ENCODE data around the gene TMEM200B.

- no peak for TF ChIP-seq REST (IDR thresholded peaks at IDR 0.05; ENCODE audit: unreplicated experiment)
- TF ChIP-seq EZH2 (IDR thresholded peaks at IDR 0.05; ENCODE audit: low read depth, unreplicated experiment) = no peak
- TF ChIP-seq CTCF (conservative IDR thresholded peaks at IDR 0.05; ENCODE audit: low read depth in 2 of 2) = no peak
- TF ChIP-seq JUNB (IDR thresholded peaks at IDR 0.05; ENCODE audit: unreplicated experiment) = no peak
- TF ChIP-seq POLR2AphosphoS5 (IDR thresholded peaks at IDR 0.05; ENCODE audit: low read depth) = no peak
- TF ChIP-seq EZH2phosphoT487 (IDR thresholded peaks at IDR 0.05; ENCODE audit: unreplicated experiment) = no peak
- TF ChIP-seq CREB1 (CRISPR knock-in tag; IDR thresholded peaks at IDR 0.05; ENCODE audit: low read depth) = no peak
- TF ChIP-seq ETS1 (IDR thresholded peaks at IDR 0.05) = no peak
- no peak for TF ChIP-seq ZNF331 (CRISPR knock-in tag; IDR thresholded peaks at IDR 0.05; ENCODE audit: low read depth)
- no peak for TF ChIP-seq STAT1 (IDR thresholded peaks at IDR 0.05; ENCODE audit: unreplicated experiment)
- TF ChIP-seq ZNF114 (CRISPR knock-in tag; IDR thresholded peaks at IDR 0.05) = no peak
- TF ChIP-seq NANOG (IDR thresholded peaks at IDR 0.05; ENCODE audit: borderline replicate concordance) = no peak
- TF ChIP-seq ZNF462 (CRISPR knock-in tag; IDR thresholded peaks at IDR 0.05) = no peak
Measured at GRCh38 chr1:29129916-29130315, 6.2 kb upstream of the TMEM200B start.

All from GM23338 (cell line).